ENCODE data around the gene DEGS2.
"Not testable (repeated sequence)": the region's sequence is repeated elsewhere in the genome, so short reads cannot be mapped to it uniquely, and the experiment has no call there.

Gene DEGS2

GRCh38 chr14:100160534-100160916, 1.1 kb upstream of the DEGS2 start:
- no peak for TF ChIP-seq POLR2A (IDR thresholded peaks at IDR 0.05; ENCODE audit: low read depth, low read length)
- no peak for DNase-seq (ENCODE audit: insufficient read length, low spot score)
- no peak for FAIRE-seq

- FAIRE-seq (no peak), DNase-seq (ENCODE audit: insufficient read length, low spot score) (no peak)
- no peak for TF ChIP-seq POLR2A (IDR thresholded peaks at IDR 0.05; ENCODE audit: low read depth, low read length)
Observed at GRCh38 chr14:100159865-100160533, 554 bp upstream of the DEGS2 start.

- FAIRE-seq (no peak), DNase-seq (ENCODE audit: insufficient read length, low spot score) (no peak)
- no peak for TF ChIP-seq POLR2A (IDR thresholded peaks at IDR 0.05; ENCODE audit: low read depth, low read length)
Observed at GRCh38 chr14:100158566-100159093, 815 bp downstream of the DEGS2 start.

- not testable (repeated sequence) for DNase-seq (ENCODE audit: insufficient read length, low spot score); FAIRE-seq
Observed at GRCh38 chr14:100157548-100158232, 1.8 kb downstream of the DEGS2 start.

- DNase-seq (ENCODE audit: insufficient read length, low spot score) = no peak
- no peak for FAIRE-seq
- no peak for TF ChIP-seq POLR2A (IDR thresholded peaks at IDR 0.05; ENCODE audit: low read depth, low read length)
Observed at GRCh38 chr14:100156776-100157175, 2.7 kb downstream of the DEGS2 start.

- FAIRE-seq = no peak
- DNase-seq (ENCODE audit: insufficient read length, low spot score) = no peak
- no peak for TF ChIP-seq POLR2A (IDR thresholded peaks at IDR 0.05; ENCODE audit: low read depth, low read length)
Observed at GRCh38 chr14:100155756-100156616, 3.5 kb downstream of the DEGS2 start.

GRCh38 chr14:100155049-100155621, 4.3 kb downstream of the DEGS2 start:
- FAIRE-seq = peak; percentile 61
- TF ChIP-seq POLR2A (IDR thresholded peaks at IDR 0.05; ENCODE audit: low read depth, low read length) = no peak
- DNase-seq (ENCODE audit: insufficient read length, low spot score) = peak; percentile 85

GRCh38 chr14:100153560-100153959, 5.9 kb downstream of the DEGS2 start:
- FAIRE-seq (no peak), DNase-seq (ENCODE audit: insufficient read length, low spot score) (no peak)
- TF ChIP-seq POLR2A (IDR thresholded peaks at IDR 0.05; ENCODE audit: low read depth, low read length) = no peak

GRCh38 chr14:100152091-100152490, 7.4 kb downstream of the DEGS2 start:
- TF ChIP-seq POLR2A (IDR thresholded peaks at IDR 0.05; ENCODE audit: low read depth, low read length) = no peak
- FAIRE-seq (no peak), DNase-seq (ENCODE audit: insufficient read length, low spot score) (no peak)

- FAIRE-seq (no peak), DNase-seq (ENCODE audit: insufficient read length, low spot score) (no peak)
- TF ChIP-seq POLR2A (IDR thresholded peaks at IDR 0.05; ENCODE audit: low read depth, low read length) = no peak
Observed at GRCh38 chr14:100150932-100151587, 8.4 kb downstream of the DEGS2 start.

GRCh38 chr14:100149851-100150611, 9.4 kb downstream of the DEGS2 start:
- FAIRE-seq = no peak
- DNase-seq (ENCODE audit: insufficient read length, low spot score) = no peak
- TF ChIP-seq POLR2A (IDR thresholded peaks at IDR 0.05; ENCODE audit: low read depth, low read length) = no peak

- no peak for FAIRE-seq
- TF ChIP-seq POLR2A (IDR thresholded peaks at IDR 0.05; ENCODE audit: low read depth, low read length) = no peak
- DNase-seq (ENCODE audit: insufficient read length, low spot score) = no peak
Observed at GRCh38 chr14:100148837-100149731, 10.4 kb downstream of the DEGS2 start.
